Panc1 (cell line): ENCODE measurements around the gene ZBTB7C. TPM values are rescaled to one million over a fixed set of nuclear protein-coding genes. Genes with fewer than 3 reads are reported as not detected.

Experiments used
- ATAC-seq: fragments of 200-7000 bp; cut with Tn5 transposase; 2 replicates; pipeline ENCODE4 v1.9.1; 2020; ENCODE audit warnings: mild to moderate bottlenecking, moderate library complexity
- BruUV-seq: library from RNA; stranded (reverse); fragments of 400-500 nt; replicated peaks from 2 replicates; lab custom pipeline; 2021; lab: Mats Ljungman, UMichigan
- CTCF ChIA-PET: fragments of 300-600 bp; sonication (Branson Sonifier 250); formaldehyde crosslinking; loops from one replicate; lab custom pipeline; 2022; ENCODE audit warnings: antibody characterized with exemption; lab: Charles Lee
- POLR2A ChIA-PET: fragments of 300-600 bp; sonication (Branson Sonifier 250); formaldehyde crosslinking; loops from one replicate; lab custom pipeline; 2022; ENCODE audit warnings: antibody characterized with exemption; lab: Charles Lee
- DNase-seq: peaks from one replicate; pipeline ENCODE4 v3.0.0-alpha.2; 2010; ENCODE audit warnings: low read depth, low spot score
- H3K27ac ChIP-seq: 2 replicates; pipeline ENCODE4 v1.5.1; 2011; ENCODE audit warnings: mild to moderate bottlenecking, low read length, inconsistent platforms
- H3K27me3 ChIP-seq: fragments of 200-500 bp; sonication (Bioruptor generic); 2 replicates; pipeline ENCODE4 v1.6.0; 2014; ENCODE audit warnings: low read length, inconsistent platforms; ENCODE audit not compliant: control insufficient read depth, insufficient read depth
- H3K36me3 ChIP-seq: fragments of 200-500 bp; sonication (Bioruptor generic); 2 replicates; pipeline ENCODE4 v1.5.1; 2014; ENCODE audit warnings: inconsistent platforms, mild to moderate bottlenecking, low read length, moderate library complexity; ENCODE audit not compliant: control insufficient read depth, insufficient read depth
- H3K4me1 ChIP-seq: 2 replicates; pipeline ENCODE4 v1.5.1; 2011; ENCODE audit warnings: inconsistent platforms, mild to moderate bottlenecking, low read length, moderate library complexity; ENCODE audit not compliant: control insufficient read depth, insufficient read depth
- H3K4me3 ChIP-seq, 2 experiments: 2 replicates each; pipeline ENCODE4 v1.5.1; 2011 to 2012; ENCODE audit warnings: low read depth in 2 of 2, low read length in 2 of 2, mild to moderate bottlenecking in 2 of 2, inconsistent platforms in 1 of 2, moderate library complexity in 1 of 2
- H3K9me3 ChIP-seq: fragments of 200-500 bp; sonication (Bioruptor generic); 2 replicates; pipeline ENCODE4 v1.5.1; 2014; ENCODE audit warnings: low read depth, mild to moderate bottlenecking, inconsistent platforms, low read length, moderate library complexity; ENCODE audit not compliant: control insufficient read depth, insufficient read depth
- POLR2AphosphoS5 ChIP-seq: IDR thresholded peaks from 2 replicates; pipeline ENCODE4 v1.6.1; 2012; ENCODE audit warnings: mild to moderate bottlenecking, low read depth, low read length, moderate library complexity
- SIN3A ChIP-seq: IDR thresholded peaks from 2 replicates; pipeline ENCODE4 v1.6.1; 2012; ENCODE audit warnings: low read depth, mild to moderate bottlenecking, low read length, moderate library complexity, borderline replicate concordance; ENCODE audit not compliant: insufficient read depth
- TCF7L2 ChIP-seq: IDR thresholded peaks from 2 replicates; pipeline ENCODE4 v1.6.1; 2011; ENCODE audit warnings: mild to moderate bottlenecking, low read depth, low read length, inconsistent platforms
- in situ Hi-C: cut with HindIII; loops from 2 replicates; pipeline ENCODE4 v1.10.0; 2016; ENCODE audit warnings: low sequenced_read_pairs, low pct_unique_long_range_greater_than_20kb
- intact Hi-C: fragments of 100-400 bp; cut with micrococcal nuclease; formaldehyde crosslinking; loops from one replicate; pipeline ENCODE4 v1.10.0; 2022; ENCODE audit not compliant: unreplicated experiment
- total RNA-seq: library from RNA; stranded (reverse); gene quantifications from one replicate; pipeline ENCODE4 v1.2.1, GENCODE V29; 2021; ENCODE audit not compliant: unreplicated experiment
- TF ChIP-seq, protein P1 (sequence below): fragments of 450-650 bp; IDR thresholded peaks from 2 replicates; pipeline ENCODE4 v1.5.1; 2017; ENCODE audit warnings: mild to moderate bottlenecking
- TF ChIP-seq, protein P2 (sequence below), 2 experiments: IDR thresholded peaks; 2 replicates each; pipeline ENCODE4 v1.6.1; 2011 to 2012; ENCODE audit warnings: low read depth in 2 of 2, control low read depth in 1 of 2, low read length in 1 of 2, mild to moderate bottlenecking in 1 of 2, moderate library complexity in 1 of 2; ENCODE audit not compliant: insufficient read depth in 1 of 2

ZBTB7C gene
- total RNA-seq, 1 experiment from 2014 or later: 0.03 TPM

DNA sequence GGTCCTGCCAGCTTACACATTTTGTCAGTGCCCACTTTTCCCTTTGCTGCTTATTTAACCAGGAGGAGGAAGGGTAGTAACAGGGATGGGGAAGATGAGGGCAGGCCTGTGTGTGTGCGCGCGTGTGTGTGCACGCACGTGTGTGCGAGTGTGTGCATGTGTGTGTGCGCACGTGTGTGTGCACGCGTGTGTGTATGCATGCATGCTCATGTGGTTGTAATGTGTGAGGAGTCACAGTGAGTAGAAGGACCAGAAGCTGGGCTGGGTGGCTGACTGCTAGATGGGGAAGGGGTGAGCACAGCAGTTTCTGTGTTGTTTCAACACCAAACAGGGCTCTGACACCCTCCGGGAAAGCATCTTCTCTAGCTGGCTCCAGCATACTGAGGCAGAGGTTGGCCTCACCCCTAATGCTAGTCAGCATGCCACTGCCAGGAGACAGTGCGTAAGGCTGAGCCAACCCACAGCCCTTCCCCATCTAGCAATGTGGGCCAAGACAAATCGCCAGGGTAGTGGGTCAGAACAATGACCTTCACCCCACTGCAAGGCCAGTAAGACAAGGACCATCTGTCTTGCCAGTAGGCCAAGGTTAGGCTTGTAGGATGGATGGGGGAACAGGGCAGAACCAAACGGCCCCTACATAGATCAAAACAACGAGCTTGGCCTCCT is 260.0 kb downstream of the ZBTB7C start:
- Histone ChIP-seq H3K4me1 (no peaks in the 10 kb centered on the region), H3K4me3 (no peak overlapping the region), H3K9me3 (no peaks in the 10 kb centered on the region), H3K36me3 (no peaks in the 10 kb centered on the region), H3K27me3 (no peaks in the 10 kb centered on the region), H3K27ac (no peak overlapping the region)
- in situ Hi-C loops (no loop called here), intact Hi-C loops (no loop called here)
- TF ChIP-seq SIN3A: no peak
- TF ChIP-seq, protein P1, sequence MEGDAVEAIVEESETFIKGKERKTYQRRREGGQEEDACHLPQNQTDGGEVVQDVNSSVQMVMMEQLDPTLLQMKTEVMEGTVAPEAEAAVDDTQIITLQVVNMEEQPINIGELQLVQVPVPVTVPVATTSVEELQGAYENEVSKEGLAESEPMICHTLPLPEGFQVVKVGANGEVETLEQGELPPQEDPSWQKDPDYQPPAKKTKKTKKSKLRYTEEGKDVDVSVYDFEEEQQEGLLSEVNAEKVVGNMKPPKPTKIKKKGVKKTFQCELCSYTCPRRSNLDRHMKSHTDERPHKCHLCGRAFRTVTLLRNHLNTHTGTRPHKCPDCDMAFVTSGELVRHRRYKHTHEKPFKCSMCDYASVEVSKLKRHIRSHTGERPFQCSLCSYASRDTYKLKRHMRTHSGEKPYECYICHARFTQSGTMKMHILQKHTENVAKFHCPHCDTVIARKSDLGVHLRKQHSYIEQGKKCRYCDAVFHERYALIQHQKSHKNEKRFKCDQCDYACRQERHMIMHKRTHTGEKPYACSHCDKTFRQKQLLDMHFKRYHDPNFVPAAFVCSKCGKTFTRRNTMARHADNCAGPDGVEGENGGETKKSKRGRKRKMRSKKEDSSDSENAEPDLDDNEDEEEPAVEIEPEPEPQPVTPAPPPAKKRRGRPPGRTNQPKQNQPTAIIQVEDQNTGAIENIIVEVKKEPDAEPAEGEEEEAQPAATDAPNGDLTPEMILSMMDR: no peak
- no peak for TF ChIP-seq POLR2AphosphoS5
- TF ChIP-seq TCF7L2: no peak
- TF ChIP-seq, protein P2, sequence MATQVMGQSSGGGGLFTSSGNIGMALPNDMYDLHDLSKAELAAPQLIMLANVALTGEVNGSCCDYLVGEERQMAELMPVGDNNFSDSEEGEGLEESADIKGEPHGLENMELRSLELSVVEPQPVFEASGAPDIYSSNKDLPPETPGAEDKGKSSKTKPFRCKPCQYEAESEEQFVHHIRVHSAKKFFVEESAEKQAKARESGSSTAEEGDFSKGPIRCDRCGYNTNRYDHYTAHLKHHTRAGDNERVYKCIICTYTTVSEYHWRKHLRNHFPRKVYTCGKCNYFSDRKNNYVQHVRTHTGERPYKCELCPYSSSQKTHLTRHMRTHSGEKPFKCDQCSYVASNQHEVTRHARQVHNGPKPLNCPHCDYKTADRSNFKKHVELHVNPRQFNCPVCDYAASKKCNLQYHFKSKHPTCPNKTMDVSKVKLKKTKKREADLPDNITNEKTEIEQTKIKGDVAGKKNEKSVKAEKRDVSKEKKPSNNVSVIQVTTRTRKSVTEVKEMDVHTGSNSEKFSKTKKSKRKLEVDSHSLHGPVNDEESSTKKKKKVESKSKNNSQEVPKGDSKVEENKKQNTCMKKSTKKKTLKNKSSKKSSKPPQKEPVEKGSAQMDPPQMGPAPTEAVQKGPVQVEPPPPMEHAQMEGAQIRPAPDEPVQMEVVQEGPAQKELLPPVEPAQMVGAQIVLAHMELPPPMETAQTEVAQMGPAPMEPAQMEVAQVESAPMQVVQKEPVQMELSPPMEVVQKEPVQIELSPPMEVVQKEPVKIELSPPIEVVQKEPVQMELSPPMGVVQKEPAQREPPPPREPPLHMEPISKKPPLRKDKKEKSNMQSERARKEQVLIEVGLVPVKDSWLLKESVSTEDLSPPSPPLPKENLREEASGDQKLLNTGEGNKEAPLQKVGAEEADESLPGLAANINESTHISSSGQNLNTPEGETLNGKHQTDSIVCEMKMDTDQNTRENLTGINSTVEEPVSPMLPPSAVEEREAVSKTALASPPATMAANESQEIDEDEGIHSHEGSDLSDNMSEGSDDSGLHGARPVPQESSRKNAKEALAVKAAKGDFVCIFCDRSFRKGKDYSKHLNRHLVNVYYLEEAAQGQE (IDR thresholded peaks at IDR 0.05; ENCODE audit: insufficient read depth in 1 of 2, low read depth in 2 of 2, low read length in 1 of 2): no peak
- no peak for ATAC-seq
- no peak for DNase-seq
- CTCF ChIA-PET: interaction anchor here (0.7 kb wide), 1 partner anchor 70 kb away, joined by 7 read pairs; no protein-coding TSS in a partner anchor
- POLR2A ChIA-PET: no interaction called here
- BruUV-seq: no TSS peak

GRCh38 chr18:48142994-48143393 is 266.2 kb downstream of the ZBTB7C start:
- BruUV-seq: no TSS peak
- POLR2A ChIA-PET: no interaction called here

More at GRCh38 chr18:48142994-48143393, 266.2 kb downstream of the ZBTB7C start:
- TF ChIP-seq, protein P2 (IDR thresholded peaks at IDR 0.05; ENCODE audit: insufficient read depth in 1 of 2, low read depth in 2 of 2, low read length in 1 of 2): no peak
- no peaks in the 10 kb centered on the region for H3K9me3 ChIP-seq
- in situ Hi-C loops: no loop called here
- H3K4me1 ChIP-seq: no peaks in the 10 kb centered on the region
- no peak overlapping the region for H3K27ac ChIP-seq
- no peaks in the 10 kb centered on the region for H3K36me3 ChIP-seq
- intact Hi-C loops: no loop called here
- CTCF ChIA-PET: no interaction called here
- DNase-seq (no peak), ATAC-seq (no peak)
- H3K27me3 ChIP-seq: 0 out of 2 replicates have a peak, but pooled peaks cover under 1% of the 10 kb centered on the region
- H3K4me3 ChIP-seq: no peak overlapping the region
